ENCODE data around the gene GNPDA2. TPM values are rescaled to one million over a fixed set of nuclear protein-coding genes. Genes with fewer than 3 reads are reported as not detected.

The GNPDA2 gene
- total and polyA plus RNA-seq, 9 of the 15 experiments (the other 6 are each of a cell fraction or from before 2014, with no cell fraction given) = 10.6 to 20.4 (median 13.0) TPM

GRCh38 chr4:44726038-44726871, at the start of gene GNPDA2 (continued):
- TF ChIP-seq MLLT1 (IDR thresholded peaks at IDR 0.05) (no peak), CREB3 (tag; conservative IDR thresholded peaks at IDR 0.05; ENCODE audit: low read depth) (no peak), NEUROD1 (IDR thresholded peaks at IDR 0.05; ENCODE audit: borderline replicate concordance, low read depth, low read length, partially characterized antibody) (peak; percentile 35), ZNF146 (CRISPR knock-in tag; IDR thresholded peaks at IDR 0.05; ENCODE audit: unreplicated experiment) (no peak), ZNF121 (CRISPR knock-in tag; conservative IDR thresholded peaks at IDR 0.05) (no peak), ZNF124 (CRISPR knock-in tag; IDR thresholded peaks at IDR 0.05) (no peak), KAT2B (IDR thresholded peaks at IDR 0.05; ENCODE audit: low read depth, low read length) (no peak), ZNF134 (CRISPR knock-in tag; conservative IDR thresholded peaks at IDR 0.05) (no peak), CHCHD3 (CRISPR knock-in tag; IDR thresholded peaks at IDR 0.05) (no peak), CUX1 (CRISPR knock-in tag; IDR thresholded peaks at IDR 0.05) (no peak), ZNF561 (CRISPR knock-in tag; conservative IDR thresholded peaks at IDR 0.05) (no peak), HDGF (IDR thresholded peaks at IDR 0.05) (no peak), GTF2A2 (tag; IDR thresholded peaks at IDR 0.05) (no peak), TAL1 (IDR thresholded peaks at IDR 0.05) (no peak)

Measured in K562 (cell line).